AG09309 (cell line): ENCODE data around the gene WNT11.

Source experiments
- DNase-seq: peaks from one replicate; pipeline ENCODE4 v3.0.0-alpha.2; 2010; ENCODE audit warnings: low read depth
- H3K4me3 ChIP-seq: 2 replicates; pipeline ENCODE4 v1.5.1; 2011; ENCODE audit warnings: mild to moderate bottlenecking, low read depth, low read length, moderate library complexity; ENCODE audit not compliant: control insufficient read depth
- CTCF ChIP-seq: IDR thresholded peaks from 2 replicates; pipeline ENCODE4 v1.5.1; 2011; ENCODE audit warnings: mild to moderate bottlenecking, low read depth, low read length, inconsistent platforms; ENCODE audit not compliant: insufficient read depth, control insufficient read depth; ENCODE audit errors: missing control alignments

Gene WNT11

DNA sequence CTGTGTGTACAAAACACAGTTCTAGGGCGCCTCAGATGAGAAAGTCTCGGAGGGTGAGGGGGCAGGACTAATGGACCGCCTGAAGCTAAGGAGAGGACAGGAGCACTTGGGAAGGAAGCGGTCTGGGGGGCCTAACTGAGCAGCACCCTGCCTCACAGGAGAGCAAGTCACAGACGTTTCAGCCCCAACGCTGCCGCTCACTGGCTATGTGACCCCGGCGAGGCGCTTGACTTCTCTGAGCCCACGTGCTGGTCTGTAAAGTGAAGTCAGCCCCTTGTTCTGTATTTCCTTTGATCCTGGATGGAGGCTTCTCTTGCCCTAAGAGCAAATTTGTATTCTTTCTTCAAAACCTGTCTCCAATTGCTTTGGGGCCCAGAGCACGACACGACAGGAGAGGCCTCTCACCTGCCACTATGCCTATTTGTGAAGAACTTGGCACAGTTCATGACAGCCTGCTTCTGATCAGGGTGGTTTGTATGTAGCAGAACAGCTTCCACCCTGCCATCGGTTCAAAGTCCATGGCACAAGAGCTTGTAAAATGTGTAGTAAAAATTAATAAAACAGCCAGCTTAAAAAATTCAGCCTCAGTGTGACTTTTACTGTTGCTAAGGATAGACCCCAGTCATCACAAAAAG, 59.1 kb downstream of the WNT11 start:
- no peak for TF ChIP-seq CTCF
- no peak for DNase-seq
- no peak overlapping the region for H3K4me3 ChIP-seq

DNA sequence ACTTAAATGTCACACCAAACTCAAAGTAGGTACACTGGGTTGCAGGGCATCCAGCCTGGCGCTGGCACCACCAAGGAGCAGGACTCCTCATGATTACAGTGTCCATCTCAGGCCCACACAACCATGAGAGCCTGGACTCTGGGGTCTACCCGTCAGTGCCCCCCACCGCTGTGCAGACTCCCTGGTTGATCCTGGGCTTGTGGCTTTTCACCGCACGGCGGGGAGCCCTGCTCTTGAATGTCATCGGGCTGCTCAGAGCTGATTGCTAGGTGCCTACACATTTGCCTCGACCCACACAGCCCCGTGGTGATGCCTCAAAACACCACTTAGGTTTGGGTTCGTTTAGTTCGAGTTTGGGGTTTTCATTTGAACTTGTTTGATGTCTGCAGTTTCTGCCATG, 63.0 kb downstream of the WNT11 start:
- DNase-seq: no peak
- TF ChIP-seq CTCF: no peak
- H3K4me3 ChIP-seq: no peak overlapping the region

DNA sequence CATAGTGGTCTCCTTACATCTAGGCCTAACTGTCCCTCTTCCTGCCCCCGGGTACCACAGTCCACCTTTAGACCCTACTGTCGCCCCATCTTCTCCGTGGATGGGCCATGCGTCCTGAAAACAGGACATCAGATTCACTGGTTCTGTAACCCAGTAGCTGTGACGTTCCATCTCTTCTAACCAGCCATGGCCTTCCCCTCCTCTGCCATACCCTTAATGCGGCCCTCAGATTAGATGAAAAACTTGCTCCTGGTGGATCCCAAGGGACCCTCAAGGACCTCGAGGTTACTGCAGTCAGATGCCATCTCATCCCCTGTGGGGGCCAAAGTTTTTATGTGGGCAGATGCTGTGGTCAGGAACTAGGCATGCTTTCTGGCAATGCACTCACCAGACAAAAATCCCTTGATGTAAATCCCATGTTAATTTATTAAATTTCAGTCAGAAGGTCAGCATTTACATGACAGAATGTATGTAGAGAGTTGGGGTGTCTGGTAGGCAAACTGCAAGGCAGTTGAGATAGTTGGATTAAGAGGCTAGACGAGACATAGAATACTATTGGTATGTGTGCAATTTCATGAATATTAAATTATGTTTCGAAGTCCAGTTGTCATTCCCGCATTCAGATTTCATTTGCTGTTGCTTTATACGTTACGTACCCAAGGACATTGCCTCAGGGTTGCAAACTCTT, 64.3 kb downstream of the WNT11 start:
- H3K4me3 ChIP-seq: no peak overlapping the region
- DNase-seq: no peak
- no peak for TF ChIP-seq CTCF

DNA sequence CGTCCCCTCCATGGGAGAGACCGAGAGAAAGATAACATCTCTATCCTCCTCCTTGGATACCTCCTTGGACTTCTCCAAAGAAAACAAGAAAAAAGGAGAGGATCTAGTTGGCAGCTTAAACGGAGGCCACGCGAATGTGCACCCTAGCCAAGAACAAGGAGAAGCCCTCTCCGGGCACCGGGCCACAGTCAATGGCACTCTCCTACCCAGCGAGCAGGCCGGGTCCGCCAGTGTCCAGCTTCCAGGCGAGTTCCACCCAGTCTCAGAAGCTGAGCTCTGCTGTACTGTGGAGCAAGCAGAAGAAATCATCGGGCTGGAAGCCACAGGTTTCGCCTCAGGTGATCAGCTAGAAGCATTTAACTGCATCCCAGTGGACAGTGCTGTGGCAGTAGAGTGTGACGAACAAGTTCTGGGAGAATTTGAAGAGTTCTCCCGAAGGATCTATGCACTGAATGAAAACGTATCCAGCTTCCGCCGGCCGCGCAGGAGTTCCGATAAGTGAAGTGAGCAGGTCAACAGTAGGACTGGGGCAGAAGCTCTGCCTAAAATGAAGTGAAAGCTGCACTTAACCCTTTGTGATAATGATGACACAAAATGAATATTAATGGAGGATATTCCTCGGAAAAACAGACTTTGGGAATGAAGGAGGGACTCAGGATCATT, 65.3 kb downstream of the WNT11 start:
- no peak for TF ChIP-seq CTCF
- DNase-seq: no peak

GRCh38 chr11:76139314-76139713, 67.0 kb downstream of the WNT11 start:
- no peak overlapping the region for H3K4me3 ChIP-seq
- DNase-seq: no peak
- no peak for TF ChIP-seq CTCF

More for the DNA sequence above, 65.3 kb downstream of the WNT11 start:
- H3K4me3 ChIP-seq: no peak overlapping the region
